ENCODE measurements around the gene CFAP90.

CFAP90 gene, protein sequence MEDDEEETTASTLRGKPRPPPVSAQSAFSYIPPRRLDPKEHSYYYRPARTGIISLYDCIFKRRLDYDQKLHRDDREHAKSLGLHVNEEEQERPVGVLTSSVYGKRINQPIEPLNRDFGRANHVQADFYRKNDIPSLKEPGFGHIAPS

DNA sequence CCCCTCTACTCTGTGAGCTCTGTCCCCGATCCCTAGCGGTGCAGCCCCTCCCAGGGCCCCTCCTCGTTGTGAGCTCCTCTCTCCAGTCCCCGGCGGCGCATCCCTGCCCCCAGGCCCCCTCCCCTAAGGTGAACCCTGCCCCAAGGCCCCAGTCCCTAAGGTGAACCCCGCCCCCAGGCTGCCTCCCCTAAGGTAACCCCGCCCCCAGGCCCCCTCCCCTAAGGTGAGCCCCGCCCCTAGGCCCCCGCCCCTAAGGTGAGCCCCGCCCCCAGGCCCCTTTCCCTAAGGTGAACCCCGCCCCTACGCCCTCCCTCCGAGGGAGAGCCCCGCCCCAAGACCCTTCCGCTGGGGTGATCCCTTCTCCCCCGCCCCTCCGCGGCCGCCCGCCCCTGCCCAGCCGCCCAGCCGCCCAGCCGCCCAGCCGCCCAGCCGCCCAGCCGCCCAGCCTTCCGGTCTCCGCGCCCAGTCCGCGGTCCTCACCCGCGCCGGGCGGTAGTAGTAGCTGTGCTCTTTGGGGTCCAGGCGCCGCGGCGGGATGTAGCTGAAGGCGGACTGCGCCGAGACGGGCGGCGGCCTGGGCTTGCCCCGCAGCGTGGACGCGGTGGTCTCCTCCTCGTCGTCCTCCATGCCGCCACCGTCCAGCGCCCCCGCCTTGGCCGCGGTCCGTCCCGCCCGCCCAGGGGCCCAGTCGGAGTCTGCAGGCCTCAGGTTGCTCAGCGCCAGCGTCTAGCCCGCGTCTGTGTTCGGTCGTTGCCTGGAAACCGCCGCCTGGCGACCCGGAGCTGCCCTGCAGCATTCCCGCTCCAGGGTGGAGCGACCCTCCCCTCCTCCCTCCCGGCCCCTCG, at the start of gene CFAP90:
Gene CFAP90 (minus strand): TSS at position 739 of the 845 bp plus-strand sequence. CDS start 112 bp downstream, at position 627.
- DNase-seq (ENCODE audit: low read depth in 4 of 4, low spot score in 1 of 4) = no peak

DNA sequence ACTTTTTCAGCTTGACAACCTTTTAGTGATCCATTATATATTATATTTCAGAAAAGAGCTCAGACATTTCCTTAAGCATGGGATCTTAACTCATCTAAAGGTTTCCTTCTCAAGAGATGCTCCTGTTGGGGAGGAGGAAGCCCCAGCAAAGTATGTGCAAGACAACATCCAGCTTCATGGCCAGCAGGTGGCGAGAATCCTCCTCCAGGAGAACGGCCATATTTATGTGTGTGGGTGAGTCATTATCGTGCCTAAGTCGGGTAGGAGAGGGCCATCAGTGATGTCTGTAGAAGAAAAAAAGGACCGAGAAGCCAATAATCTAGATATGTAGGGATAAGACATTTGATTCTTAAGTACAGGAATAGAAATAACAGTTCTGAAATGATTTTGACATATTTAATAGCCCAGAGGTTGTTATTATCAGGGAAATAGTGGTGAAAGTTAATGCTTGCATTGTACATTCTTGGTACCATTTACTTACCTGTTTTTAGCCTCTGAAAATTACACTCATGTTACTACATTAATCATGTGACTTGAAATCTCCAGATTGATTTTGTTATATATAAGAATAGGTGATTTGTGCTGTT, 46.2 kb upstream of the CFAP90 start:
- DNase-seq (ENCODE audit: low read depth in 4 of 4, low spot score in 1 of 4) = no peak

GRCh38 chr5:7894860-7895259, 43.9 kb upstream of the CFAP90 start:
- DNase-seq (ENCODE audit: low read depth in 4 of 4, low spot score in 1 of 4) = no peak

GRCh38 chr5:7894439-7894838, 43.5 kb upstream of the CFAP90 start:
- no peak for DNase-seq (ENCODE audit: low read depth in 4 of 4, low spot score in 1 of 4)

- DNase-seq (ENCODE audit: low read depth in 4 of 4, low spot score in 1 of 4) = no peak
Observed at GRCh38 chr5:7888901-7889300, 38.0 kb upstream of the CFAP90 start.

- DNase-seq (ENCODE audit: low read depth in 4 of 4, low spot score in 1 of 4) = no peak
Observed at GRCh38 chr5:7886849-7887475, 36.0 kb upstream of the CFAP90 start.

DNA sequence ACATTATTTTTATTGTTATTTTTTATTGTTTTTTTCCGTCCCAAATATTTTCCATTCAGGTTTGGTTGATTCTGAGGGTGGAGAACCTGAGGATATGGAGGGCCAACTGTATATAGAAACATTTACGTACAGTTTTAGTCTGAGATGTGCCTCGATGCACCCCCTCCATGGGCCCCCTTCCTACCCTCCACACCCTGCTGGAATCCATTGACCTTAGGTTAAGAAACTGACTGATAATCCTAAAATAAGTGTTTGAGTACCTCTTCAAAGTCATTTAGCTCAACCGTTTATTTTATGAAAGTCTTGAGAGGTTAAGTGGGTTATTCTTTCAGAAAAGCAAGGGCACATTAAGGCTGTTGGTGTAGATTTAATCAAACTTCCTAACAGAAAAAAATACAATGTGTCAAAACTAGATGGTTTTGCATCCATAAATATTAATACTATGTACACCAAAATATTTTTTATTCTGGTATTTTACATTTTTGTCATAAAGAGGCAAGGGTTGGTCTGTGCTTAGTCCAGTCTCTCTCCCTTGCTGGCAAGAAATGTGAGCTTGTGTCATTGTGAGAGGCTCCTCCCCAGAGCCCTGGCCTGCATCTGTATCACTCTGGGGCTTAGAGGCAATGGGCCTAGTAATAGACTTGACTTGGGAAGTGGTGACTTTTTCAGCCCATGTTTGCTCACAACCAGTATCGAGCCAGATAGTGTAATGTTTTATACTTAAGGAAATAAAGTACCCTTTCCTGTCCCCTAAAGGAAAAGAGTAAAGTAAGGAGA, 33.7 kb upstream of the CFAP90 start:
- DNase-seq (ENCODE audit: low read depth in 4 of 4, low spot score in 1 of 4) = no peak

DNA sequence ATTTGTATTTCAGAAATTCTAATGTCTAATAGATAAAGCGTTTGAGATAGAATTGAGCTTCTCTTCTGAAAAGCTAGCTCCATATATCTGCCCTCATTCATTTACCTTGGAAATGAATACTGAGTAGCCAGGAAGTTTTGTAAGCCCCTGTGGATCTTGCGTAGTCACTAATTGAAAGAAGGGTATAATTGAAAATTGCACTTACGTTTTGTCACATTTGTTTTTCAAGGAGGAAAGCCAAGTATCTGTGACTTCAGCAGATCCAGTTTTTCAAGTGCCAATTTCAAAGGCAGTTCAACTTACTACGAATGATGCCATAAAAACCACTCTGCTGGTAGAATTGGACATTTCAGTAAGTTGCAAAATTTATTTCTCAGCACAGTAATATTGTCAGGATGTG, 32.0 kb upstream of the CFAP90 start:
- DNase-seq (ENCODE audit: low read depth in 4 of 4, low spot score in 1 of 4) = no peak

- DNase-seq (ENCODE audit: low read depth in 4 of 4, low spot score in 1 of 4) = no peak
Observed at GRCh38 chr5:7881816-7882215, 30.9 kb upstream of the CFAP90 start.

DNA sequence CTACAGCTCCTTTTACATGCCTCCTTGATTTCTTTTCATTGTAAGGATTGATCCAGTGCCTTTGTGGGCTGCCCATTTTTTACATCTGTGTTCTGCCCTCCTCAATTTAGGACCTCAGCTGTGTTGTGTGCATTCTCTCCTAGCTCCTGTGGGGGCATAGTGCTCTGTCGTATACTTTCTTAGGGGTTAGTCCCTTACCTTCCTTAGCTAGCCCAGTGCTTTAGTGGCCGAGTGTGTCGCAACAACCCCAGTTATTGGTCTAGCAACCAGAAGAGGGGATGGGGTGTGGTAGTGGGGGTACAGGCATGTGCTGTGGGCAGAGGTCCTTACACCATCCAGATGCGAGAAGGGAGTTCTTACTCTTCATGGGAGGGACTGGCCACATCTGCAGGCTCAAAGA, 30.2 kb upstream of the CFAP90 start:
- no peak for DNase-seq (ENCODE audit: low read depth in 4 of 4, low spot score in 1 of 4)

GRCh38 chr5:7878381-7878873, 27.5 kb upstream of the CFAP90 start:
- no peak for DNase-seq (ENCODE audit: low read depth in 4 of 4, low spot score in 1 of 4)

- no peak for DNase-seq (ENCODE audit: low read depth in 4 of 4, low spot score in 1 of 4)
Observed at GRCh38 chr5:7877851-7878250, 26.9 kb upstream of the CFAP90 start.

DNA sequence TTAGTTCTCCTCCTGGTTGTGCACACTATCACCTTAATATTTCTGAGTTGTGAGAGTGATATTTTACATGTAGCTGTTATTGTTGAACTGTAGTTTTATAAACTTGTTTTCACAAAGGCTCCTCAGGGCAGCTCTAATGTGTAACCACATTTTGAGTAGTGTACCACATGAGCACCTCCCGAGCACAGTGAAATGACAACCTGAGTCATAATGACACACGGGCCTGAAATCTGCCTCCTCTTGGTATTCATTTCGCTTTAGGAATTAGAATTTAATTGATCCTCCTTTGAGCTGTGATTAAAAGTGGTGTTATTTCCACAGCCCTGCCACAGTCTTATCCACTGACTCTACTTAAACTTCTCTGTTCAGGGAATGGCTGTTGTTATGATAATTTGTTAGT, 25.9 kb upstream of the CFAP90 start:
- DNase-seq (ENCODE audit: low read depth in 4 of 4, low spot score in 1 of 4) = no peak

DNA sequence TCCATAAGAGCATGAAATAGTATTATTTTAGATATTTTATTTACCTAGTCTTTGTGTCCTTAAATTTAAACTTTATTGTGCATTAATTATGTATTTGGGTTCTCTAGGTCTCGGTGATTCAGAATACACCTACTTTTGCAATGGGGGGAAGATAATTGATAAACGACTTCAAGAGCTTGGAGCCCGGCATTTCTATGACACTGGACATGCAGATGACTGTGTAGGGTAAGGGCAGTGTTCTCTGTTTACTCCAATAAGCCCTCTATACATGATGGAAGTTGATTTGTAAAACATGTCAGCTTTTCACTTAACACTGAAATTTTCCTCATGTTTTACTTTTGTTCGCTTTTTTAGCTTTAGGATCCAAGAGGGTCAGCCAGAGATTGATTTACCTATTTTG, 24.2 kb upstream of the CFAP90 start:
- DNase-seq (ENCODE audit: low read depth in 4 of 4, low spot score in 1 of 4) = no peak

DNA sequence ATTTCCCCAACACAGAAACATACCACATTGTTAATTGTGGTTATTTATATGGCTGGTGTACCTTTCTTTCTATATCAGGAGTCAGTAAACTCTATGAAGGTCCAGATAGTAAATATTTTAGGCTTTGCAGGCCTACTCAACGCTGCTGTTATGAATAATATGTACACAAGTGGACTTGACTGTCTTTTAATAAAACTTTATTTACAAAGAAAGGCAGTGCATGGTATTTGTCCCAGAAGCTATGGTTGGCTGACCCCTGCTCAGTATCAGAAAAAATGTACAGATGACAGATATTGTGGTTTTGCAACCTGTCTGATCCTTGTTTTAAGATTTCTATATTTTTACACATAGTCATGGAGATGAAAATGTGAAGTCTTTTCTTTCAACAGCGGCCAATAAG, 23.7 kb upstream of the CFAP90 start:
- no peak for DNase-seq (ENCODE audit: low read depth in 4 of 4, low spot score in 1 of 4)

- DNase-seq (ENCODE audit: low read depth in 4 of 4, low spot score in 1 of 4) = no peak
Observed at GRCh38 chr5:7873216-7873615, 22.3 kb upstream of the CFAP90 start.

DNA sequence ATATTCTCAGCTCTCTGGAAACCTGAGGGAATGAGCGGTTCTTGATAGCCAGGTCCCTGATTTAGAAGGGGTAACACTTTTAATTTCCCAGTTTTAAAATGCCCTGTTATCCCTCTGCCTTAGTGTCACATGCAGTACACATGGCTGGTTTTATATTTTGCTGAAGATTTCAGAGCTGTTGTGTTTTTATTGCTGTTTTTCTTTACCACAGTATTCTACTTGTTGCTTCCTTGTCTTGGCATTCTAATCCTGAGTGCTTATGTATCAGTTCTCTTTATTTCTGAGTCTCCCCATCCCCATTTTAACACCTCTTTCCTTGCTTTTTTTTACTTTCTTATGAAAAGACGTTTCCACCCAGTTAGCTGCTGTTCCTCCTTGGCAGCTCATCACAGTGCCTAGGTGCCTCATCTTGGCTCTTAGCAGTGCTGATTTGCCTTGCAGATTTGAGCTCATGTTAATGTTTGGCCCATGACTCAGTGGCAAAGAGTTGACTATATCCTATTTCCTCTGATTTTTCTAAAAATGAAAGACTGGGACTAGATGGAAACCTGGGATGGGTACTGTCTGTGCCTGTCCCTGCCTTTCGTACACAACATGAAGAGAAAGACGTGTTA, 21.7 kb upstream of the CFAP90 start:
- no peak for DNase-seq (ENCODE audit: low read depth in 4 of 4, low spot score in 1 of 4)

DNA sequence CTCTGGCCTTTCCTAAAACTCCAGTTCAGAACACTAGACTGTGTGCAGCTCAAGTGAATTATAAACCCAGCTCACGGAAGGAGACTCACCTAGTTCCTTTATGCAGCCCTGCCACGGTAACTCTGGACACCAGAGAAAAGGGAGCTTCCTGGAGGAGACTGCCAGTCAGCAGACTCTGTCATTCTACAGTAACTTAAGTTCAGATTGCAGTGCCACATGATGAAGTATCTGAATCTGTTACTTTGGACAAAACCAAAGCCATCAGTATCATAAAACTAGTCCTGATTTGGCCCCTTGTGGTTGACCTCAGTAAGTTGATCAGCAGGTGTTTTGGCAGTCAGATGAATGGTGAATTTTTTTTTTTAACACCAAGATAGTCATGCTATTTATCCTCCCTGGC, 20.7 kb upstream of the CFAP90 start:
- DNase-seq (ENCODE audit: low read depth in 4 of 4, low spot score in 1 of 4) = no peak

DNA sequence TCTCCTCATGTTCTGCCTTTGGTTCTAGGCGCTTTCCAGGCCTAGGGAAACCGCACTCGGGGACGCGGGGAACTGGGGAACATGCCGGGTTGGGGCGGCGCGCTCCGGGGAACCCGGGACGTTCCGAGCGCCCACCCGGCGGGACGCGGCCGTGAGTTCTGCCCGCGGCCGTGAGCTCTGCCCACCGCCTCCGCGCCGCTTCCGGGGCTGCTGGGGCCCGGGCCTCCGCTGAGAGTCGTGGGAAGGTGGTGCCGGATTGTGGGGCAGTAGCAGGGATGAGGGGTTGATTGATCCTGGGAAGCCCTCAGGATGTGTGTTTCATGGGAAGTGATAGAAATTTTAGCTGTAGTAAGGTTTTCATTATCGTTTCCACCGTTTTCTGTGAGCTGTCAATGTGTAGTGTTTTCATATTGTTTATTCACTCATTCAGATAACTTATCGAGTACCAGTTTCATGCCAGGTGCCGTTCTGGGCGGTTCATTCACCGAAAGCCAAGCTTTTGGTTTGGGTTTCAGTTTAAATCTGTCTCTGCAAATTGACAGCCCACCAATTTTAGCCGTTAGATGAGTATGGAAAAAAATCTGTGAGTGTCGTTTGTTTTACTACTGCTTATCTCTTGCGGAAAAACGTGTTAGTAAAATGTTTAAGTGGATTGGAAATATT, 18.7 kb upstream of the CFAP90 start:
- no peak for DNase-seq (ENCODE audit: low read depth in 4 of 4, low spot score in 1 of 4)

All from stimulated activated CD4-positive, alpha-beta T cell treated with anti-CD3 and anti-CD28 coated beads, Interleukin-1b, Interleukin-23, amount 100 ng/mL, for 24 hours (primary cell).